ENCODE data around the gene RHBDD3.

RHBDD3 gene

GRCh38 chr22:29302681-29303465 lies 35.1 kb upstream of the RHBDD3 start:
- WGBS (ENCODE audit: insufficient coverage, insufficient read length), result no CpG with 5 or more reads among the region's 13 CpGs
- no peak overlapping the region for H3K4me3 ChIP-seq (ENCODE audit: low read length)
- H3K27ac ChIP-seq (ENCODE audit: low read length), result no peak overlapping the region
- H3K9me3 ChIP-seq (ENCODE audit: control insufficient read depth, insufficient read depth, low read length), result no peaks in the 10 kb centered on the region; the same call in 1 of the 2 replicates
- H3K4me1 ChIP-seq (ENCODE audit: control insufficient read depth, insufficient read depth, low read length), result no peaks in the 10 kb centered on the region; the same call in 1 of the 2 replicates
- H3K36me3 ChIP-seq (ENCODE audit: control insufficient read depth, insufficient read depth, low read length), result peaks cover 15% of the 10 kb centered on the region; the same call in 1 of the 2 replicates
- no peak for DNase-seq (ENCODE audit: low read depth, low spot score)
- H3K27me3 ChIP-seq (ENCODE audit: control insufficient read depth, insufficient read depth, low read length), result no peaks in the 10 kb centered on the region

GRCh38 chr22:29302402-29302680 lies 34.6 kb upstream of the RHBDD3 start:
- H3K4me1 ChIP-seq (ENCODE audit: control insufficient read depth, insufficient read depth, low read length), result no peaks in the 10 kb centered on the region; the same call in 1 of the 2 replicates
- no peaks in the 10 kb centered on the region for H3K27me3 ChIP-seq (ENCODE audit: control insufficient read depth, insufficient read depth, low read length)
- no peak for DNase-seq (ENCODE audit: low read depth, low spot score)
- H3K4me3 ChIP-seq (ENCODE audit: low read length), result no peak overlapping the region
- H3K36me3 ChIP-seq (ENCODE audit: control insufficient read depth, insufficient read depth, low read length), result peaks cover 21% of the 10 kb centered on the region; the same call in 1 of the 2 replicates
- H3K9me3 ChIP-seq (ENCODE audit: control insufficient read depth, insufficient read depth, low read length), result no peaks in the 10 kb centered on the region; the same call in 1 of the 2 replicates
- H3K27ac ChIP-seq (ENCODE audit: low read length), result no peak overlapping the region
- no CpG with 5 or more reads among the region's 2 CpGs for WGBS (ENCODE audit: insufficient coverage, insufficient read length)

- H3K4me3 ChIP-seq (ENCODE audit: low read length), result no peak overlapping the region
- no peak overlapping the region for H3K27ac ChIP-seq (ENCODE audit: low read length)
- peaks cover 26% of the 10 kb centered on the region; the same call in 1 of the 2 replicates for H3K36me3 ChIP-seq (ENCODE audit: control insufficient read depth, insufficient read depth, low read length)
- no CpG with 5 or more reads among the region's 17 CpGs for WGBS (ENCODE audit: insufficient coverage, insufficient read length)
- DNase-seq (ENCODE audit: low read depth, low spot score), result no peak
- H3K9me3 ChIP-seq (ENCODE audit: control insufficient read depth, insufficient read depth, low read length), result no peaks in the 10 kb centered on the region; the same call in 1 of the 2 replicates
- H3K27me3 ChIP-seq (ENCODE audit: control insufficient read depth, insufficient read depth, low read length), result no peaks in the 10 kb centered on the region
- H3K4me1 ChIP-seq (ENCODE audit: control insufficient read depth, insufficient read depth, low read length), result no peaks in the 10 kb centered on the region
Measured at GRCh38 chr22:29301716-29302401, 34.1 kb upstream of the RHBDD3 start.

- H3K27ac ChIP-seq (ENCODE audit: low read length), result no peak overlapping the region
- no peak for DNase-seq (ENCODE audit: low read depth, low spot score)
- peaks cover 33% of the 10 kb centered on the region; the same call in 1 of the 2 replicates for H3K36me3 ChIP-seq (ENCODE audit: control insufficient read depth, insufficient read depth, low read length)
- no peaks in the 10 kb centered on the region for H3K4me1 ChIP-seq (ENCODE audit: control insufficient read depth, insufficient read depth, low read length)
- H3K27me3 ChIP-seq (ENCODE audit: control insufficient read depth, insufficient read depth, low read length), result no peaks in the 10 kb centered on the region
- no CpG with 5 or more reads among the region's 10 CpGs for WGBS (ENCODE audit: insufficient coverage, insufficient read length)
- no peak overlapping the region for H3K4me3 ChIP-seq (ENCODE audit: low read length)
- no peaks in the 10 kb centered on the region; the same call in 1 of the 2 replicates for H3K9me3 ChIP-seq (ENCODE audit: control insufficient read depth, insufficient read depth, low read length)
Measured at GRCh38 chr22:29300807-29301601, 33.2 kb upstream of the RHBDD3 start.

- H3K9me3 ChIP-seq (ENCODE audit: control insufficient read depth, insufficient read depth, low read length), result no peaks in the 10 kb centered on the region; the same call in 1 of the 2 replicates
- H3K27me3 ChIP-seq (ENCODE audit: control insufficient read depth, insufficient read depth, low read length), result no peaks in the 10 kb centered on the region
- H3K27ac ChIP-seq (ENCODE audit: low read length), result no peak overlapping the region
- no peaks in the 10 kb centered on the region for H3K4me1 ChIP-seq (ENCODE audit: control insufficient read depth, insufficient read depth, low read length)
- H3K4me3 ChIP-seq (ENCODE audit: low read length), result no peak overlapping the region
- DNase-seq (ENCODE audit: low read depth, low spot score), result no peak
- peaks cover 38% of the 10 kb centered on the region; the same call in 1 of the 2 replicates for H3K36me3 ChIP-seq (ENCODE audit: control insufficient read depth, insufficient read depth, low read length)
- no CpG with 5 or more reads among the region's 4 CpGs for WGBS (ENCODE audit: insufficient coverage, insufficient read length)
Measured at GRCh38 chr22:29300467-29300806, 32.7 kb upstream of the RHBDD3 start.

GRCh38 chr22:29299136-29299900 lies 31.5 kb upstream of the RHBDD3 start:
- H3K36me3 ChIP-seq (ENCODE audit: control insufficient read depth, insufficient read depth, low read length), result peaks cover 38% of the 10 kb centered on the region; the same call in 1 of the 2 replicates
- WGBS (ENCODE audit: insufficient coverage, insufficient read length), result no CpG with 5 or more reads among the region's 19 CpGs

GRCh38 chr22:29298641-29299040 lies 30.9 kb upstream of the RHBDD3 start:
- DNase-seq (ENCODE audit: low read depth, low spot score), result no peak
- Histone ChIP-seq H3K4me3 (ENCODE audit: low read length) (no peak overlapping the region), H3K4me1 (ENCODE audit: control insufficient read depth, insufficient read depth, low read length) (no peaks in the 10 kb centered on the region), H3K27me3 (ENCODE audit: control insufficient read depth, insufficient read depth, low read length) (no peaks in the 10 kb centered on the region), H3K36me3 (ENCODE audit: control insufficient read depth, insufficient read depth, low read length) (peaks cover 39% of the 10 kb centered on the region; the same call in 1 of the 2 replicates), H3K9me3 (ENCODE audit: control insufficient read depth, insufficient read depth, low read length) (no peaks in the 10 kb centered on the region; the same call in 1 of the 2 replicates), H3K27ac (ENCODE audit: low read length) (no peak overlapping the region)
- WGBS (ENCODE audit: insufficient coverage, insufficient read length), result no CpG with 5 or more reads among the region's 8 CpGs

More at GRCh38 chr22:29299136-29299900, 31.5 kb upstream of the RHBDD3 start:
- no peak for DNase-seq (ENCODE audit: low read depth, low spot score)
- Histone ChIP-seq H3K27me3 (ENCODE audit: control insufficient read depth, insufficient read depth, low read length) (no peaks in the 10 kb centered on the region), H3K9me3 (ENCODE audit: control insufficient read depth, insufficient read depth, low read length) (no peaks in the 10 kb centered on the region; the same call in 1 of the 2 replicates), H3K4me1 (ENCODE audit: control insufficient read depth, insufficient read depth, low read length) (no peaks in the 10 kb centered on the region), H3K27ac (ENCODE audit: low read length) (no peak overlapping the region), H3K4me3 (ENCODE audit: low read length) (no peak overlapping the region)

- Histone ChIP-seq H3K27ac (ENCODE audit: low read length) (no peak overlapping the region), H3K4me1 (ENCODE audit: control insufficient read depth, insufficient read depth, low read length) (no peaks in the 10 kb centered on the region), H3K27me3 (ENCODE audit: control insufficient read depth, insufficient read depth, low read length) (no peaks in the 10 kb centered on the region), H3K36me3 (ENCODE audit: control insufficient read depth, insufficient read depth, low read length) (peaks cover 46% of the 10 kb centered on the region), H3K4me3 (ENCODE audit: low read length) (no peak overlapping the region), H3K9me3 (ENCODE audit: control insufficient read depth, insufficient read depth, low read length) (no peaks in the 10 kb centered on the region)
- no peak for DNase-seq (ENCODE audit: low read depth, low spot score)
Measured at GRCh38 chr22:29292379-29292778, 24.6 kb upstream of the RHBDD3 start.

- no CpG with 5 or more reads among the region's 7 CpGs for WGBS (ENCODE audit: insufficient coverage, insufficient read length)
- Histone ChIP-seq H3K9me3 (ENCODE audit: control insufficient read depth, insufficient read depth, low read length) (no peaks in the 10 kb centered on the region), H3K4me1 (ENCODE audit: control insufficient read depth, insufficient read depth, low read length) (no peaks in the 10 kb centered on the region), H3K27me3 (ENCODE audit: control insufficient read depth, insufficient read depth, low read length) (no peaks in the 10 kb centered on the region), H3K4me3 (ENCODE audit: low read length) (no peak overlapping the region), H3K27ac (ENCODE audit: low read length) (no peak overlapping the region), H3K36me3 (ENCODE audit: control insufficient read depth, insufficient read depth, low read length) (peaks cover 42% of the 10 kb centered on the region)
- no peak for DNase-seq (ENCODE audit: low read depth, low spot score)
Measured at GRCh38 chr22:29291215-29291614, 23.4 kb upstream of the RHBDD3 start.

- no peak overlapping the region for H3K4me3 ChIP-seq (ENCODE audit: low read length)
- H3K27me3 ChIP-seq (ENCODE audit: control insufficient read depth, insufficient read depth, low read length), result no peaks in the 10 kb centered on the region
- no peaks in the 10 kb centered on the region for H3K4me1 ChIP-seq (ENCODE audit: control insufficient read depth, insufficient read depth, low read length)
- no peaks in the 10 kb centered on the region for H3K9me3 ChIP-seq (ENCODE audit: control insufficient read depth, insufficient read depth, low read length)
- peaks cover 38% of the 10 kb centered on the region for H3K36me3 ChIP-seq (ENCODE audit: control insufficient read depth, insufficient read depth, low read length)
- no peak for DNase-seq (ENCODE audit: low read depth, low spot score)
- no CpG with 5 or more reads among the region's 5 CpGs for WGBS (ENCODE audit: insufficient coverage, insufficient read length)
- no peak overlapping the region for H3K27ac ChIP-seq (ENCODE audit: low read length)
Measured at GRCh38 chr22:29290061-29290460, 22.3 kb upstream of the RHBDD3 start.

Measured in iPS DF 6.9 (cell line).